ENCODE measurements around the gene DCUN1D1.
A peak's percentile ranks its signal among the peaks of the same experiment; 100 is the strongest.
"Not testable (repeated sequence)": the region's sequence is repeated elsewhere in the genome, so short reads cannot be mapped to it uniquely, and the experiment has no call there.

Gene DCUN1D1

GRCh38 chr3:182980204-182981037, at the start of gene DCUN1D1:
Gene DCUN1D1 (minus strand): TSS chr3:182980538. CDS start chr3:182980489, 49 bp downstream.
- peak; percentile 76 for DNase-seq (ENCODE audit: low read depth)

GRCh38 chr3:183028416-183028815, 48.1 kb upstream of the DCUN1D1 start:
- DNase-seq (ENCODE audit: low read depth), result no peak

- DNase-seq (ENCODE audit: low read depth), result no peak
Observed at GRCh38 chr3:183027276-183027675, 46.9 kb upstream of the DCUN1D1 start.

- DNase-seq (ENCODE audit: low read depth), result no peak
Observed at GRCh38 chr3:183022936-183023516, 42.7 kb upstream of the DCUN1D1 start.

GRCh38 chr3:183018421-183019192, 38.3 kb upstream of the DCUN1D1 start:
- no peak for DNase-seq (ENCODE audit: low read depth)

- no peak for DNase-seq (ENCODE audit: low read depth)
Observed at GRCh38 chr3:183015185-183015584, 34.8 kb upstream of the DCUN1D1 start.

GRCh38 chr3:183013856-183014255, 33.5 kb upstream of the DCUN1D1 start:
- DNase-seq (ENCODE audit: low read depth), result no peak

- no peak for DNase-seq (ENCODE audit: low read depth)
Observed at GRCh38 chr3:183013074-183013473, 32.7 kb upstream of the DCUN1D1 start.

GRCh38 chr3:183008800-183009199, 28.5 kb upstream of the DCUN1D1 start:
- no peak for DNase-seq (ENCODE audit: low read depth)

- no peak for DNase-seq (ENCODE audit: low read depth)
Observed at GRCh38 chr3:183008303-183008702, 28.0 kb upstream of the DCUN1D1 start.

- no peak for DNase-seq (ENCODE audit: low read depth)
Observed at GRCh38 chr3:183006396-183007002, 26.2 kb upstream of the DCUN1D1 start.

- no peak for DNase-seq (ENCODE audit: low read depth)
Observed at GRCh38 chr3:182999767-183000166, 19.4 kb upstream of the DCUN1D1 start.

- not testable (repeated sequence) for DNase-seq (ENCODE audit: low read depth)
Observed at GRCh38 chr3:182993486-182994201, 13.3 kb upstream of the DCUN1D1 start.

- DNase-seq (ENCODE audit: low read depth), result no peak
Observed at GRCh38 chr3:182989566-182989965, 9.2 kb upstream of the DCUN1D1 start.

- DNase-seq (ENCODE audit: low read depth), result no peak
Observed at GRCh38 chr3:182986021-182986420, 5.7 kb upstream of the DCUN1D1 start.

GRCh38 chr3:182983876-182984275, 3.5 kb upstream of the DCUN1D1 start:
- no peak for DNase-seq (ENCODE audit: low read depth)

GRCh38 chr3:182981038-182981380, 671 bp upstream of the DCUN1D1 start:
- DNase-seq (ENCODE audit: low read depth), result no peak

- no peak for DNase-seq (ENCODE audit: low read depth)
Observed at GRCh38 chr3:182979674-182980191, 605 bp downstream of the DCUN1D1 start.

GRCh38 chr3:182979103-182979673, 1.1 kb downstream of the DCUN1D1 start:
- DNase-seq (ENCODE audit: low read depth), result no peak

- DNase-seq (ENCODE audit: low read depth), result no peak
Observed at GRCh38 chr3:182978387-182978786, 2.0 kb downstream of the DCUN1D1 start.

- DNase-seq (ENCODE audit: low read depth), result no peak
Observed at GRCh38 chr3:182973047-182973446, 7.3 kb downstream of the DCUN1D1 start.

Data from stimulated activated CD4-positive, alpha-beta T cell treated with anti-CD3 and anti-CD28 coated beads, Interleukin-2, amount 100 ng/mL, for 4 hours (primary cell).